SK-N-SH (cell line): ENCODE measurements around the gene ATG7. TPM values are rescaled to one million over a fixed set of nuclear protein-coding genes. Genes with fewer than 3 reads are reported as not detected.

ENCODE experiments used
- CTCF ChIA-PET: fragments of 300-600, 350-600 bp; formaldehyde crosslinking; extraction: SDS; loops from one replicate; lab custom pipeline; 2021; lab: Yijun Ruan, JAX
- POLR2A ChIA-PET: fragments of 350-600 bp; sonication (Branson Sonifier 250); formaldehyde crosslinking; extraction: SDS; loops from one replicate; lab custom pipeline; 2020; ENCODE audit warnings: antibody characterized with exemption, inconsistent platforms; lab: Yijun Ruan, JAX
- DNase-seq: peaks from one replicate; pipeline ENCODE4 v3.0.0; 2012
- H2AFZ ChIP-seq: fragments of 200-600 bp; sonication (generic); 2 replicates; pipeline ENCODE4 v1.8.1; 2016; ENCODE audit warnings: antibody characterized with exemption, mild to moderate bottlenecking, low read depth
- H3F3A ChIP-seq: fragments of 200-600 bp; sonication (generic); replicated peaks from 2 replicates; pipeline ENCODE3; 2016; ENCODE audit warnings: antibody characterized with exemption, mild to moderate bottlenecking; ENCODE audit not compliant: insufficient read depth
- H3K27ac ChIP-seq, 2 experiments: fragments of 200-500 bp in 1 of 2; fragments of 200-600 bp in 1 of 2; sonication (Bioruptor generic) in 1 of 2; sonication (generic), shearing (Covaris generic) in 1 of 2; 2 replicates each; pipeline versions ENCODE4 v1.5.1 to v1.6.1; 2014 to 2016; ENCODE audit warnings: low read depth in 2 of 2, inconsistent platforms in 1 of 2, low read length in 1 of 2, mild to moderate bottlenecking in 1 of 2, mixed read lengths in 1 of 2
- H3K27me3 ChIP-seq: fragments of 200-600 bp; sonication (generic), shearing (Covaris generic); 2 replicates; pipeline ENCODE4 v1.6.1; 2016; ENCODE audit warnings: mixed run types; ENCODE audit not compliant: insufficient read depth
- H3K36me3 ChIP-seq, 2 experiments: fragments of 200-500 bp in 1 of 2; fragments of 200-600 bp in 1 of 2; sonication (Bioruptor generic) in 1 of 2; sonication (generic) in 1 of 2; replicated peaks in 1 of 2; 2 replicates each; pipeline versions ENCODE3 to v1.5.1; 2014 to 2016; ENCODE audit warnings: low read length in 1 of 2, mild to moderate bottlenecking in 1 of 2; ENCODE audit not compliant: insufficient read depth in 2 of 2, control insufficient read depth in 1 of 2
- H3K4me1 ChIP-seq, 2 experiments: fragments of 200-500 bp in 1 of 2; fragments of 200-600 bp in 1 of 2; sonication (Bioruptor generic) in 1 of 2; sonication (generic), shearing (Covaris generic) in 1 of 2; 2 replicates each; pipeline versions ENCODE4 v1.5.1 to v1.6.1; 2014 to 2016; ENCODE audit warnings: low read depth in 1 of 2, low read length in 1 of 2, mixed run types in 1 of 2; ENCODE audit not compliant: insufficient read depth in 2 of 2, control insufficient read depth in 1 of 2
- H3K4me2 ChIP-seq: fragments of 200-600 bp; sonication (generic), shearing (Covaris generic); 2 replicates; pipeline ENCODE4 v1.6.1; 2017; ENCODE audit warnings: mixed run types
- H3K4me3 ChIP-seq, 2 experiments: fragments of 200-500 bp in 1 of 2; fragments of 200-600 bp in 1 of 2; sonication (Bioruptor generic) in 1 of 2; sonication (generic), shearing (Covaris generic) in 1 of 2; 2 replicates each; pipeline versions ENCODE4 v1.5.1 to v1.8.1; 2014 to 2016; ENCODE audit warnings: low read depth in 2 of 2, inconsistent platforms in 1 of 2, low read length in 1 of 2, mild to moderate bottlenecking in 1 of 2, mixed read lengths in 1 of 2, moderate library complexity in 1 of 2
- H3K79me2 ChIP-seq: fragments of 200-600 bp; sonication (generic); 2 replicates; pipeline ENCODE4 v1.8.1; 2017; ENCODE audit warnings: mild to moderate bottlenecking; ENCODE audit not compliant: insufficient read depth
- H3K9ac ChIP-seq: fragments of 200-600 bp; sonication (generic); 2 replicates; pipeline ENCODE4 v1.6.1; 2017; ENCODE audit warnings: mixed run types
- H3K9me2 ChIP-seq: fragments of 200-600 bp; sonication (generic); 2 replicates; pipeline ENCODE4 v1.6.1; 2017; ENCODE audit warnings: mixed run types
- H3K9me3 ChIP-seq: fragments of 200-600 bp; sonication (generic); 2 replicates; pipeline ENCODE4 v1.6.1; 2017; ENCODE audit warnings: mixed run types, mild to moderate bottlenecking, moderate library complexity
- H4K20me1 ChIP-seq: fragments of 200-600 bp; sonication (generic); 2 replicates; pipeline ENCODE4 v1.6.1; 2017; ENCODE audit warnings: mild to moderate bottlenecking, mixed run types; ENCODE audit not compliant: insufficient read depth
- EZH2phosphoT487 ChIP-seq: fragments of 200-600 bp; sonication (generic); IDR thresholded peaks from 2 replicates; pipeline ENCODE4 v1.6.1; 2017; ENCODE audit warnings: low read depth, mixed run types, mild to moderate bottlenecking, antibody characterized with exemption, moderate library complexity, borderline replicate concordance
- FOSL2 ChIP-seq: IDR thresholded peaks from 2 replicates; pipeline ENCODE4 v1.4.0; 2012; ENCODE audit warnings: low read depth, mild to moderate bottlenecking, moderate library complexity, borderline replicate concordance
- FOXJ3 ChIP-seq: sonication (generic); formaldehyde crosslinking; IDR thresholded peaks from 2 replicates; pipeline ENCODE4 v1.5.1; 2020; ENCODE audit warnings: mild to moderate bottlenecking, missing genetic modification reagents
- GABPA ChIP-seq: IDR thresholded peaks from 2 replicates; pipeline ENCODE4 v1.4.0; 2012; ENCODE audit warnings: low read depth, mild to moderate bottlenecking
- MEF2A ChIP-seq: IDR thresholded peaks from 2 replicates; pipeline ENCODE4 v1.4.0; 2012; ENCODE audit warnings: low read depth, borderline replicate concordance
- MXI1 ChIP-seq: IDR thresholded peaks from 2 replicates; pipeline ENCODE4 v1.6.1; 2012; ENCODE audit warnings: mild to moderate bottlenecking, low read depth, low read length, improper control_type of control experiment
- RAD21 ChIP-seq: IDR thresholded peaks from 2 replicates; pipeline ENCODE4 v1.6.1; 2012; ENCODE audit warnings: mild to moderate bottlenecking, low read length
- RCOR1 ChIP-seq: fragments of 150-350 bp; IDR thresholded peaks from 2 replicates; pipeline ENCODE4 v1.6.1; 2017; ENCODE audit warnings: antibody characterized with exemption, low read length
- REST ChIP-seq: IDR thresholded peaks from 2 replicates; pipeline ENCODE4 v1.6.1; 2012; ENCODE audit warnings: mild to moderate bottlenecking, low read depth, low read length, moderate library complexity
- SMC3 ChIP-seq: IDR thresholded peaks from 2 replicates; pipeline ENCODE4 v1.6.1; 2012; ENCODE audit warnings: low read depth, low read length, improper control_type of control experiment
- TAF1 ChIP-seq: IDR thresholded peaks from 2 replicates; pipeline ENCODE4 v1.6.1; 2012; ENCODE audit warnings: low read depth, mild to moderate bottlenecking, low read length, moderate library complexity, borderline replicate concordance
- TEAD4 ChIP-seq: IDR thresholded peaks from 2 replicates; pipeline ENCODE4 v1.4.0; 2012; ENCODE audit warnings: mild to moderate bottlenecking, borderline replicate concordance; ENCODE audit not compliant: insufficient read depth
- USF2 ChIP-seq: fragments of 150-350 bp; IDR thresholded peaks from 2 replicates; pipeline ENCODE4 v1.6.1; 2017; ENCODE audit warnings: antibody characterized with exemption, low read length, low read depth, borderline replicate concordance
- WGBS: methylation state at CpG from one replicate; pipeline ENCODE4 v1.1.6; 2017; ENCODE audit warnings: low lambda C conversion rate; 5-methylcytosine and 5-hydroxymethylcytosine counted together
- polyA plus RNA-seq, 3 experiments: library from polyadenylated mRNA; depleted of rRNA; stranded (reverse); fragments of >200 nt; gene quantifications; 2 replicates each; pipeline ENCODE4 v1.2.3, GENCODE V29; 2012
- TF ChIP-seq, protein P1 (sequence below): fragments of 150-350 bp; IDR thresholded peaks from 2 replicates; pipeline ENCODE4 v1.6.1; 2016; ENCODE audit warnings: mild to moderate bottlenecking, low read depth, low read length

ATG7 gene
- polyA plus RNA-seq, 1 of the 3 experiments (the other 2 are of a cell fraction) = 29.5 TPM

GRCh38 chr3:11367143-11367693 is 95.0 kb downstream of the ATG7 start:
- Histone ChIP-seq H3K79me2 (no peaks in the 10 kb centered on the region), H3K9me2 (no peaks in the 10 kb centered on the region), H4K20me1 (no peaks in the 10 kb centered on the region), H3F3A (peaks cover 7% of the 10 kb centered on the region), H3K36me3 (peaks cover 43 to 46% of the 10 kb centered on the region in 2 experiments), H3K27me3 (no peaks in the 10 kb centered on the region), H3K27ac (no peak overlapping the region), H3K4me3 (no peak overlapping the region), H2AFZ (no peak overlapping the region), H3K9ac (no peak overlapping the region), H3K4me2 (no peak overlapping the region), H3K9me3 (no peaks in the 10 kb centered on the region), H3K4me1 (peaks cover 8 to 9% of the 10 kb centered on the region in 2 experiments)
- ChIA-PET POLR2A (no interaction called here), CTCF (interaction anchor here (1.5 kb wide), 1 partner anchor 12 kb away, joined by 7 read pairs; no protein-coding TSS in a partner anchor)
- no peak for DNase-seq
- TF ChIP-seq SMC3 = no peak
- no peak for TF ChIP-seq USF2
- TF ChIP-seq RAD21 = no peak
- TF ChIP-seq FOXJ3 (CRISPR knock-in tag) = no peak
- no peak for TF ChIP-seq MXI1
- TF ChIP-seq MEF2A = no peak
- no peak for TF ChIP-seq RCOR1
- TF ChIP-seq TEAD4 = no peak
- WGBS = 83% methylated on average over 2 of the region's 2 CpGs

DNA sequence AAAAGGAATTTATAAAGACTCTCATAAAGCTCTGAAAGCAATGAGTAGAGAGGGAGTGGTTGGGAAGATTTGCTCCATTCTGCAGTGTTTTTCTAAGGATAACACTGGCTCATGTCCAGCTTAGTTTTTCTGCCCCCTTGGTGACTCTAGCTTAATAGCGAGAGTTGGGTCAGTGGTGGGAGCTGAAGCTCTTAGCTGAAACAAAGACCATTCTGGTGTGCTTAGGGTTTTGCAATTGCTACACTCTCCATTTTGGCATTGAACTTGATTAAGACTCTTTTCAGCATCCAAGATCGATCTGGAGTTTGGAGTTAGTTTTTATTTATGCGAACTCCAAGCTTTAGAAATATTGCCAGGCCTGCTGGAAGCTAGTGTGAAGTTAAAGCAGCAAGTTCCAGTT is 98.0 kb downstream of the ATG7 start:
- no peak for DNase-seq
- TF ChIP-seq, protein P1, sequence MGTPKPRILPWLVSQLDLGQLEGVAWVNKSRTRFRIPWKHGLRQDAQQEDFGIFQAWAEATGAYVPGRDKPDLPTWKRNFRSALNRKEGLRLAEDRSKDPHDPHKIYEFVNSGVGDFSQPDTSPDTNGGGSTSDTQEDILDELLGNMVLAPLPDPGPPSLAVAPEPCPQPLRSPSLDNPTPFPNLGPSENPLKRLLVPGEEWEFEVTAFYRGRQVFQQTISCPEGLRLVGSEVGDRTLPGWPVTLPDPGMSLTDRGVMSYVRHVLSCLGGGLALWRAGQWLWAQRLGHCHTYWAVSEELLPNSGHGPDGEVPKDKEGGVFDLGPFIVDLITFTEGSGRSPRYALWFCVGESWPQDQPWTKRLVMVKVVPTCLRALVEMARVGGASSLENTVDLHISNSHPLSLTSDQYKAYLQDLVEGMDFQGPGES = no peak
- TF ChIP-seq REST (no peak), RAD21 (no peak), TAF1 (no peak), EZH2phosphoT487 (no peak), FOSL2 (no peak), GABPA (no peak)
- no peaks in the 10 kb centered on the region for H3K9me3 ChIP-seq
- no peaks in the 10 kb centered on the region for H3F3A ChIP-seq
- peaks cover 38 to 39% of the 10 kb centered on the region in 2 experiments for H3K36me3 ChIP-seq
- POLR2A ChIA-PET = no interaction called here
- H3K79me2 ChIP-seq = no peaks in the 10 kb centered on the region
- peaks cover 0 to 5% of the 10 kb centered on the region in 2 experiments; a peak in 2 of 4 replicates for H3K4me1 ChIP-seq
- H3K27ac ChIP-seq = no peak overlapping the region
- H3K9ac ChIP-seq = no peak overlapping the region
- no peaks in the 10 kb centered on the region for H3K9me2 ChIP-seq
- 86% methylated on average over 2 of the region's 3 CpGs for WGBS
- no peaks in the 10 kb centered on the region for H3K27me3 ChIP-seq
- H4K20me1 ChIP-seq = no peaks in the 10 kb centered on the region
- CTCF ChIA-PET = interaction anchor here (1.1 to 2.8 kb wide), 3 partner anchors 9 to 281 kb away, joined by 4 to 20 read pairs (median 6); no protein-coding TSS in a partner anchor
- H2AFZ ChIP-seq = no peak overlapping the region
- H3K4me2 ChIP-seq = no peak overlapping the region
- no peak overlapping the region for H3K4me3 ChIP-seq
